HepG2 (cell line): Measurements from ENCODE around the gene MYH7. TPM values are rescaled to one million over a fixed set of nuclear protein-coding genes. Genes with fewer than 3 reads are reported as not detected.

Source experiments
- CBX5 ChIP-seq: sonication (generic); formaldehyde crosslinking; IDR thresholded peaks from 2 replicates; pipeline ENCODE4 v1.4.0; 2020; ENCODE audit warnings: missing genetic modification reagents, borderline replicate concordance
- CENPT ChIP-seq: sonication (generic); formaldehyde crosslinking; IDR thresholded peaks from 2 replicates; pipeline ENCODE4 v1.8.0; 2022; ENCODE audit warnings: low read depth, mild to moderate bottlenecking, moderate library complexity, missing genetic modification reagents
- HMG20B ChIP-seq: conservative IDR thresholded peaks from 2 replicates; pipeline ENCODE4 v1.6.1; 2016; ENCODE audit warnings: missing genetic modification reagents, missing compliant biosample characterization
- KLF12 ChIP-seq: sonication (generic); formaldehyde crosslinking; IDR thresholded peaks from 2 replicates; pipeline ENCODE4 v1.4.0; 2020; ENCODE audit warnings: missing genetic modification reagents, borderline replicate concordance
- MAF1 ChIP-seq: sonication (generic); formaldehyde crosslinking; IDR thresholded peaks from 2 replicates; pipeline ENCODE4 v1.5.0; 2020; ENCODE audit warnings: missing genetic modification reagents, borderline replicate concordance
- NFE2L2 ChIP-seq: fragments of 150-350 bp; IDR thresholded peaks from 2 replicates; pipeline ENCODE4 v1.6.1; 2014; ENCODE audit warnings: low read length
- NFIB ChIP-seq: sonication (generic); formaldehyde crosslinking; IDR thresholded peaks from 2 replicates; pipeline ENCODE4 v1.9.0; 2021; ENCODE audit warnings: missing genetic modification reagents, mild to moderate bottlenecking, borderline replicate concordance
- NR3C1 ChIP-seq: sonication (generic); formaldehyde crosslinking; IDR thresholded peaks from 2 replicates; pipeline ENCODE4 v1.4.0; 2020; ENCODE audit warnings: missing genetic modification reagents
- NRL ChIP-seq: sonication (generic); formaldehyde crosslinking; IDR thresholded peaks from 2 replicates; pipeline ENCODE4 v1.5.0; 2020; ENCODE audit warnings: missing genetic modification reagents, mild to moderate bottlenecking, moderate library complexity, borderline replicate concordance
- REXO4 ChIP-seq: sonication (generic); formaldehyde crosslinking; IDR thresholded peaks from 2 replicates; pipeline ENCODE4 v1.8.0; 2022; ENCODE audit warnings: missing genetic modification reagents, mild to moderate bottlenecking, borderline replicate concordance
- SIN3B ChIP-seq: fragments of 150-350 bp; IDR thresholded peaks from 2 replicates; pipeline ENCODE4 v1.6.1; 2014; ENCODE audit warnings: low read length
- SMARCE1 ChIP-seq: fragments of 450-650 bp; IDR thresholded peaks from 2 replicates; pipeline ENCODE4 v1.6.1; 2017; ENCODE audit warnings: borderline replicate concordance
- SNAI1 ChIP-seq: sonication (generic); formaldehyde crosslinking; IDR thresholded peaks from 2 replicates; pipeline ENCODE4 v1.5.0; 2020; ENCODE audit warnings: mild to moderate bottlenecking, missing genetic modification reagents, borderline replicate concordance
- YEATS4 ChIP-seq: sonication (generic); formaldehyde crosslinking; IDR thresholded peaks from 2 replicates; pipeline ENCODE4 v1.4.0; 2020; ENCODE audit warnings: missing genetic modification reagents, borderline replicate concordance
- ZBTB44 ChIP-seq: sonication (generic); formaldehyde crosslinking; IDR thresholded peaks from 2 replicates; pipeline ENCODE4 v1.4.0; 2020; ENCODE audit warnings: missing genetic modification reagents
- ZBTB7B ChIP-seq: sonication (generic); formaldehyde crosslinking; IDR thresholded peaks from 2 replicates; pipeline ENCODE4 v1.4.0; 2020; ENCODE audit warnings: missing genetic modification reagents
- ZFYVE20 ChIP-seq: sonication (generic); formaldehyde crosslinking; IDR thresholded peaks from 2 replicates; pipeline ENCODE4 v1.8.0; 2023; ENCODE audit warnings: low read depth, mild to moderate bottlenecking, moderate library complexity, missing genetic modification reagents, borderline replicate concordance
- ZNF10 ChIP-seq: sonication (generic); formaldehyde crosslinking; IDR thresholded peaks from 2 replicates; pipeline ENCODE4 v1.4.0; 2020; ENCODE audit warnings: mild to moderate bottlenecking, low read depth, missing genetic modification reagents, borderline replicate concordance
- ZNF260 ChIP-seq: sonication (generic); formaldehyde crosslinking; IDR thresholded peaks from 2 replicates; pipeline ENCODE4 v1.4.0; 2020; ENCODE audit warnings: missing genetic modification reagents, low read depth, mild to moderate bottlenecking, borderline replicate concordance
- ZNF569 ChIP-seq: sonication (generic); formaldehyde crosslinking; IDR thresholded peaks from 2 replicates; pipeline ENCODE4 v1.5.0; 2020; ENCODE audit warnings: mild to moderate bottlenecking, missing genetic modification reagents, moderate library complexity, borderline replicate concordance
- ZNF577 ChIP-seq: sonication (generic); formaldehyde crosslinking; IDR thresholded peaks from 2 replicates; pipeline ENCODE4 v1.4.0; 2020; ENCODE audit warnings: mild to moderate bottlenecking, low read depth, missing genetic modification reagents, borderline replicate concordance
- polyA plus RNA-seq, 8 experiments: library from polyadenylated mRNA; depleted of rRNA in 3 of 8; stranded (reverse) in 7 of 8; unstranded in 1 of 8; fragments of >200 nt; fragmentation: Illumina TruSeq in 4 of 8; extraction: Trizol in 4 of 8; gene quantifications; 2 replicates each; pipeline versions ENCODE4 v1.2.1 to v1.2.3, GENCODE V29; 2011 to 2016; ENCODE audit warnings: low read depth in 4 of 8, missing spikeins in 1 of 8, mixed read lengths in 1 of 8; ENCODE audit not compliant: insufficient read depth in 1 of 8
- total RNA-seq, 5 experiments: library from RNA; depleted of rRNA; stranded (reverse); fragments of >200 nt; fragmentation: Illumina TruSeq; extraction: Trizol; gene quantifications; 2 replicates each; pipeline ENCODE4 v1.2.3, GENCODE V29; 2016; ENCODE audit warnings: low read depth in 1 of 5
- TF ChIP-seq, protein P1 (sequence below): sonication (generic); formaldehyde crosslinking; IDR thresholded peaks from 2 replicates; pipeline ENCODE4 v1.4.0; 2020; ENCODE audit warnings: mild to moderate bottlenecking, missing genetic modification reagents
- TF ChIP-seq, protein P2 (sequence below): sonication (generic); formaldehyde crosslinking; conservative IDR thresholded peaks from 2 replicates; pipeline ENCODE4 v1.4.0; 2020; ENCODE audit warnings: missing genetic modification reagents
- TF ChIP-seq, protein P3 (sequence below): IDR thresholded peaks from 2 replicates; pipeline ENCODE4 v1.6.1; 2016
- TF ChIP-seq, protein P4 (sequence below): sonication (generic); formaldehyde crosslinking; IDR thresholded peaks from 2 replicates; pipeline ENCODE4 v1.5.0; 2020; ENCODE audit warnings: missing genetic modification reagents, mild to moderate bottlenecking, borderline replicate concordance

The MYH7 gene
- total and polyA plus RNA-seq, 2 of the 13 experiments (the other 11 are each of a cell fraction or from before 2014, with no cell fraction given) = 0.04 TPM; not detected in 1

DNA sequence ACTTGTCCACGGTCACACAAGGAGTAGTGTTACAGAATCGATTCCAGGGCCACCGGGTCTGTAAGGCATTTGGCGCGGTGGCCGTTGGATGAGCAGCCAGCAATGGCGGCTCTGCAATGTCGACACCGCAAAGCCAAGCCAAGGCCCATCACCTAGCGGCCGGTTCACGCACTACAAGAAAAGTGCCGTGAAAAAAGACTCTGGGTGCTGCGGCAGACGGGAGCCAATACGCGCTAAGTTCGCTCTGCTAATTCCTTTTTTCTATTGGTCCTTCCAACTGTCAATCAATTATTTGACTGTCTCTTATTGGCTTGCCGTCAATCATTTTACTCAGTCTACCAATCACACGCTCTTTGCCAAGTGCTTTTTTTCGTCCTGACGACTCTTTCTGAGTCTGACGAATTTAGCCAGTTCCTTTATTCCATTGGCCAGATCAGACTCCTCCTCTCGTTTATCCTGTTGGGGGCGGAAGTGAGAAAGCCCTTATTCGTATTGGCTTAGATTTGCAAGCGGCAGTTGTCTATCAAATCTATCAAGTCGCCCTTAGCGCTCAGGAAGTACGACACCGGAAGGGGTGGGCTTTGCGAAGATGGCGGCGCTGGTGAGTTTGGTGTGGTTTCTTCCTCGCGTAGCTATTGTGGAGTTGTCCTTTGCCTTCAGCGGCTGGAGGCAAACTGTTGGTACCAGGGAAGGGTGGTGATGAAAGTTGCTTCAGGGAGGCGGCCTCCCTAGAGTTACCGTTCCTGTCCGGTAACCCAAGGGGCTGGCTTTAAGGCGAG lies 33.9 kb upstream of the MYH7 start, which contains the start of gene NGDN (continued):
- no peak for TF ChIP-seq NFIB
- TF ChIP-seq MAF1 (CRISPR knock-in tag) = no peak; the same call in 1 of the 2 replicates
- TF ChIP-seq ZNF577 (CRISPR knock-in tag) = no peak
- peak; percentile 95; the same call in 1 of the 2 replicates for TF ChIP-seq ZNF569 (CRISPR knock-in tag)
- TF ChIP-seq NR3C1 (CRISPR knock-in tag) = no peak
- no peak for TF ChIP-seq NFE2L2
- TF ChIP-seq REXO4 (CRISPR knock-in tag) = no peak
- peak; percentile 78 for TF ChIP-seq ZBTB7B
- TF ChIP-seq YEATS4 (CRISPR knock-in tag) = peak; percentile 84
- peak; percentile 81 for TF ChIP-seq NRL (CRISPR knock-in tag)
- TF ChIP-seq, protein P1, sequence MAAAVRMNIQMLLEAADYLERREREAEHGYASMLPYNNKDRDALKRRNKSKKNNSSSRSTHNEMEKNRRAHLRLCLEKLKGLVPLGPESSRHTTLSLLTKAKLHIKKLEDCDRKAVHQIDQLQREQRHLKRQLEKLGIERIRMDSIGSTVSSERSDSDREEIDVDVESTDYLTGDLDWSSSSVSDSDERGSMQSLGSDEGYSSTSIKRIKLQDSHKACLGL (CRISPR knock-in tag) = peak; percentile 58; the same call in 1 of the 2 replicates
- peak; percentile 93 for TF ChIP-seq ZBTB44
- TF ChIP-seq, protein P2, sequence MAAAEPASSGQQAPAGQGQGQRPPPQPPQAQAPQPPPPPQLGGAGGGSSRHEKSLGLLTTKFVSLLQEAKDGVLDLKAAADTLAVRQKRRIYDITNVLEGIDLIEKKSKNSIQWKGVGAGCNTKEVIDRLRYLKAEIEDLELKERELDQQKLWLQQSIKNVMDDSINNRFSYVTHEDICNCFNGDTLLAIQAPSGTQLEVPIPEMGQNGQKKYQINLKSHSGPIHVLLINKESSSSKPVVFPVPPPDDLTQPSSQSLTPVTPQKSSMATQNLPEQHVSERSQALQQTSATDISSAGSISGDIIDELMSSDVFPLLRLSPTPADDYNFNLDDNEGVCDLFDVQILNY (CRISPR knock-in tag) = peak; percentile 88
- TF ChIP-seq KLF12 = peak; percentile 79; the same call in 1 of the 2 replicates
- TF ChIP-seq HMG20B (CRISPR knock-in tag) = peak; percentile 75; the same call in 1 of the 2 replicates
- TF ChIP-seq SMARCE1 = no peak
- TF ChIP-seq ZNF260 (CRISPR knock-in tag) = no peak
- TF ChIP-seq, protein P3, sequence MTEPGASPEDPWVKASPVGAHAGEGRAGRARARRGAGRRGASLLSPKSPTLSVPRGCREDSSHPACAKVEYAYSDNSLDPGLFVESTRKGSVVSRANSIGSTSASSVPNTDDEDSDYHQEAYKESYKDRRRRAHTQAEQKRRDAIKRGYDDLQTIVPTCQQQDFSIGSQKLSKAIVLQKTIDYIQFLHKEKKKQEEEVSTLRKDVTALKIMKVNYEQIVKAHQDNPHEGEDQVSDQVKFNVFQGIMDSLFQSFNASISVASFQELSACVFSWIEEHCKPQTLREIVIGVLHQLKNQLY (CRISPR knock-in tag) = no peak; the same call in 1 of the 2 replicates
- TF ChIP-seq ZFYVE20 = peak; percentile 97; the same call in 1 of the 2 replicates
- TF ChIP-seq SNAI1 (CRISPR knock-in tag) = no peak
- TF ChIP-seq CENPT (CRISPR knock-in tag) = no peak
- TF ChIP-seq ZNF10 (CRISPR knock-in tag) = no peak
- TF ChIP-seq CBX5 (CRISPR knock-in tag) = peak; percentile 95
- TF ChIP-seq, protein P4, sequence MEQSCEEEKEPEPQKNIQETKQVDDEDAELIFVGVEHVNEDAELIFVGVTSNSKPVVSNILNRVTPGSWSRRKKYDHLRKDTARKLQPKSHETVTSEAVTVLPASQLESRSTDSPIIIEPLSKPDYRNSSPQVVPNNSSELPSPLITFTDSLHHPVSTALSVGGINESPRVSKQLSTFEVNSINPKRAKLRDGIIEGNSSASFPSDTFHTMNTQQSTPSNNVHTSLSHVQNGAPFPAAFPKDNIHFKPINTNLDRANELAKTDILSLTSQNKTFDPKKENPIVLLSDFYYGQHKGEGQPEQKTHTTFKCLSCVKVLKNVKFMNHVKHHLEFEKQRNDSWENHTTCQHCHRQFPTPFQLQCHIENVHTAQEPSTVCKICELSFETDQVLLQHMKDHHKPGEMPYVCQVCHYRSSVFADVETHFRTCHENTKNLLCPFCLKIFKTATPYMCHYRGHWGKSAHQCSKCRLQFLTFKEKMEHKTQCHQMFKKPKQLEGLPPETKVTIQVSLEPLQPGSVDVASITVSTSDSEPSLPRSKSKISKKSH (CRISPR knock-in tag) = peak; percentile 93
- peak; percentile 100 for TF ChIP-seq SIN3B
